Stomach (tissue), 4 donors: Measurements from ENCODE around the gene NTN4.

Experiments
- EP300 ChIP-seq: sonication (generic); formaldehyde crosslinking; IDR thresholded peaks from one replicate; pipeline ENCODE4 v1.6.1; 2017; ENCODE audit warnings: antibody characterized with exemption
- POLR2A ChIP-seq, 4 donors: fragments of 450-650 bp; IDR thresholded peaks; one replicate each; pipeline ENCODE4 v1.6.1; 2016; ENCODE audit warnings: antibody characterized with exemption in 4 of 4, control low read depth in 2 of 4, mild to moderate bottlenecking in 1 of 4, moderate library complexity in 1 of 4
- POLR2AphosphoS5 ChIP-seq, 3 donors: sonication (generic); formaldehyde crosslinking; IDR thresholded peaks; one replicate each; pipeline ENCODE4 v1.6.1; 2016; ENCODE audit warnings: antibody characterized with exemption in 3 of 3

- TF ChIP-seq POLR2A (IDR thresholded peaks at IDR 0.05) (no peak), EP300 (no peak), POLR2AphosphoS5 (IDR thresholded peaks at IDR 0.05) (peak in 1 of 3 donors; percentile 12)
Observed at GRCh38 chr12:95739561-95740313, 50.8 kb downstream of the NTN4 start.
